GM21737 (cell line): ENCODE measurements around the gene RABL2B.
"Not testable (repeated sequence)": the region's sequence is repeated elsewhere in the genome, so short reads cannot be mapped to it uniquely, and the experiment has no call there.

Experiments
- ATAC-seq: cut with Tn5 transposase; IDR thresholded peaks from one replicate; pipeline ENCODE4 v1.9.1; 2021; ENCODE audit warnings: mild to moderate bottlenecking, moderate library complexity; ENCODE audit not compliant: unreplicated experiment

The RABL2B gene

DNA sequence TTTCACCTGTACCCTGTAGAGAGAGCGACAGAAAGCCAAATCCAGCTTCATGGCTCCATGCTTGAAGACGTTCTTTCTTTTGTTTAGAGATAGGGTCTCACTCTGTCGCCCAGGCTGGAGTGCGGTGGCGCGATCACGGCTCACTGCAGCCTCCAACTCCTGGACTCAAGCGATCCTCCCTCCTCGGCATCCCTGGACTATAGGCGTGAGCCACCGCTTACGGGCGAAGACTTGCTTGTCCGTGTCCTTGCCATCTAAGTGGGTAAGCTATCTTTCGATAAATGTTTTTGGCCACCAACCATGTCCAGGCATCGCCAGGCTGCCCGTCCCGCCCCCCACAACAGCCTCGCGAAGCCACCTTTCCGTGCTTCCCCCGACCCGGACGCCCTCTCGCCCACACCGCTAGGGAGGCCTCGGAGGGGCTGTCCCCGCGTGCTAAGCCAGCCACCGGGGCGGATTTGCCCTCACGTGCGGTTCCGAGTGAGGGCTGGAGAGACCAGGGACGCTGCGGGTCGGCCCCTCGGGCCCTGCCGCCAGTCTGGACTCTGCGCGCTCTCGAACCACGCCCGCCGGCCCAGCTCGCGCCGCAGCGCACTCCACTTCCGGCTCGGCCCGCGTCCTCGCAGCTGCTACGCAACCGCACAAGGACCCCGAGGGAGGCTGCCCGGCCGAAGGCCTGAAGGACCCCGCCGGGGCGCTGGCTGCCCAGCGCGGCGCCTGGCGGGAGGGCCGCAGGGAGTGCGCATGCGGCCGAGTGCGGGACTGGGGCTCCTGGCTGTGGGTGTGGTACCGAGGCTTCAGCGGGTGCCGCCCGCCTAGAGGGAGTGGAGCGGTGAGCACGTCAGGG, at the start of gene RABL2B:
TSS of gene RABL2B (minus strand) at position 604 of the 847 bp plus-strand sequence. CDS start 1,342 bp downstream, outside the sequence.
- peak; percentile 91 for ATAC-seq

DNA sequence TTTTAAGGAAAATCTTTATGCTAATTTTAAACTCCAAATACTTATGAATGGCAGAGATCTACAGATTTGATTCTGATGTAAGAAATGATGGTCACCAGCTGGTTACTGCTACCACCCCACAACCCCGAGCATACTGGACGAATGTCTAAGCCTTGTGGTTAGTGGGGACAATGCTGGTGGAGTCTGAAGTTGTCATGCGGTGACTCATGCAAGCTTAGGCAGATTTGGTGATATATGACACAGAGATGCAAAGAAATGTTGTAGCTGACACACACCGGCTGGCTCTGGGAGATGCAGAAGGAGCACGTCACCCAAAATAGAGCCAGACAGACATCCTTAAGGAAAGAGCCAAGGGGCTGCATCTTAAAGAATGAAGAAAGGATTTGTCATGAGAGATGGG, 3.5 kb upstream of the RABL2B start:
- ATAC-seq, result not testable (repeated sequence)

- not testable (repeated sequence) for ATAC-seq
Observed at GRCh38 chr22:50785289-50785688, 1.9 kb upstream of the RABL2B start.

DNA sequence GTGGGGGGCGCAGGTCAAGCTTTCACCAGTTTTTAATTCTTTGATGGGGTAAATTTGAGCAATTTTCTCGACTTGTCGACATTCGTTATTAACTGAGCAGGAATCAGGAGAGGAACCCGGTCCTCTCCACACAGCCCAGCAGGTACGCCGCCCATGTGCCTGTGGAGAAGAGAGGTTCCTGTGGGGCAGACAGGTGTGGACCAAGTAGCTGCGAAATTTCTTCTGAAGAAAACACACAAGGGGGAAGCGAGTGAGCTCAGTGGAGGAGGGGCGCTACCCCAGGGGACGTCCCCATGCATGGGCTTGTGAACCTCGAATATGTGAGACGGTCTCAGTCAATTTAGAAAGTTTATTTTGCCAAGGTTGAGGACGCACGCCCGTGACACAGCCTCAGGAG, 442 bp upstream of the RABL2B start:
- ATAC-seq, result peak; percentile 26

DNA sequence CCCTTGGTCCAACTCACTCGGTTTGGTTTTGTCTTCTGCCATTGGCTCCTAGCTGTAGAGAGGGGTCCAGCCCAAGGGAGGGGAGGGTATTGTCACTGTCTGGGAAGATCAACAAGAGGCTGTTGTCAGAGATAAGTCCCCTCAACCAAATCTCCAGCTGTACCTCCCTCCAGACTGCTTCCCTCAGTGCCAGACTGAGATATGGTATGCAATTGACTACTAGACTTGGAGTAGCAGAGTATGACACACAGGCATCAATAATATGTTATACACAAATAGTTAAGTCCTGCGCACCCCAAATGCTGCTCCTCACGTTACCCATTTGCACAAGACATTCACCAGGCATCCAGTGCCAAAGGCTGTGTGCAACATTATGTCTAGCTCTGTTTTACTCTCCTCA, 1.2 kb downstream of the RABL2B start:
- ATAC-seq, result not testable (repeated sequence)

DNA sequence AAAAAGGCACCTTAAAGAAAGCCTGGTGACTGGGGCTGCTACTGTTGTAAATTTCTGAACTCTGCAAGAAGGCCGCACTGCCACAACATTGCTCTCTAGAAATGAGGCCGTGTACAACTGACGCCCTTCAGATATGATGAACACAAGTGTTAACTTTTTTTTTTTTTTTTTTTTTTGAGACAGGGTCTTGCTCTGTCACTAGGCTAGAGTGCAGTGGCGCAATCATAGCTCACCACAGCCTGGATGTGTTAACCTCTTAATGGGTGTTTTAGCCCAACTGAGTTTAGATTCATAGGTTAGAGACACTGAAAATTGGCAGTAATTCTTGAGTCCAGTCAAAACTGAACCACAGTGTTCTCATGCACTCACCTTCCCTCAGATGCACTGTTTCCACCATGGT, 3.2 kb downstream of the RABL2B start:
- not testable (repeated sequence) for ATAC-seq

DNA sequence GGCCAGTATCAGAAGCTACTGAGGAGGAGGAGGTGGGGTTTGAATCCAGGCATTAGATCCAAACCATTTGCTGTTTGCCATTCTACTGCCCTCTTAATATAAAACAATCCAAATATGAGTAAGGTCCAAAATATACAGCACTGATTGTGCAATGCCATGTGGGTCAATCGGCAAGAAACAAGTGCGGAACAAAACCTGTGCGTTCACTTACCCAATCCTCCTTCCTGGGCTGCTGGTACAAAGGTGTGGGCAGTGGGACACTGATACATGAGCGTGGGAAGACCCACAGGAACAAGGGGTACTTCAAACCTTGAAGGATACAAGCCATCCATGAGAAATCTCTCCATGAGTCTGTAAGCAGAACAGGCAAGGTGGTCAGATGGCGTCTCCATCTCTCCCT, 5.8 kb downstream of the RABL2B start:
- ATAC-seq, result not testable (repeated sequence)

DNA sequence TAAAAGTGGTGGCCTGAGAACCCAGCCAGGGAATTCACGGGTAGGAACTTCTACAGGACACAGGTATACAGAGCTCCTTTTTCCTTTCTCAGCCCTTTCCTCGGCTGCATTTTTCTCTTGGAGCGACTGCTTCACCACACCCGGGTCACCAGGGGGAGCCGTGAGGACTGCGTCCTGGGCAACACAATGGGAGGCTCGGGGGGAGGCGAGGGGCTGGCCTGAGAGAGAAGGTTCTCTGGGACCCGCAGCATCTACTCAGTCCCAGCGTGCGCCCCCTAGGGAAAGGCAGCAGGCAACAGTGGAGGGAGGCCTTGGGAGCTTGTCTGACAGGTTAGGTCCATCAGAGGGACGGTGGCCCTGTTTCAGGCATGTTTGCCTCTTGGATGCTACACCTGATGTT, 8.3 kb downstream of the RABL2B start:
- not testable (repeated sequence) for ATAC-seq

GRCh38 chr22:50764288-50764687, 19.1 kb downstream of the RABL2B start:
- ATAC-seq, result not testable (repeated sequence)

GRCh38 chr22:50761829-50762228, 21.6 kb downstream of the RABL2B start:
- not testable (repeated sequence) for ATAC-seq

DNA sequence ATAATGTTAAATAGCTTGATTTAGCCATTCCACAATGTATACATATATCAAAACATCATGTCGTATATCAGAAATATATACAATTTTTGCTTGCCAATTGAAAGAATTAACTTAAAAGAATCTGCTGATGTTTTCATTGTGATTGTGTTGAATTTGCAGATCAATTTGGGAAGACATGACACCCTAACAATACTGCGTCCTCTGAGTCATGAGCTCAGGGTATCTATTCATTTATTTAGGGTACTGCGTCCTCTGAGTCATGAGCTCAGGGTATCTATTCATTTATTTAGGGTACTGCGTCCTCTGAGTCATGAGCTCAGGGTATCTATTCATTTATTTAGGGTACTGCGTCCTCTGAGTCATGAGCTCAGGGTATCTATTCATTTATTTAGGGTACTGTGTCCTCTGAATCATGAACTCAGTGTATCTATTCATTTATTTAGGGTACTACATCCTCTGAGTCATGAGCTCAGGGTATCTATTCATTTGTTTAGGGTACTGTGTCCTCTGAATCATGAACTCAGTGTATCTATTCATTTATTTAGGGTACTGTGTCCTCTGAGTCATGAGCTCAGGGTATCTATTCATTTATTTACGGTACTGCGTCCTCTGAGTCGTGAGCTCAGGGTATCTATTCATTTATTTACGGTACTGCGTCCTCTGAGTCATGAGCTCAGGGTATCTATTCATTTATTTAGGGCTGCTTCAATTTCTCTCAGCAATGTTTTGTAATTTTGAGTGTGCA, 23.7 kb downstream of the RABL2B start:
- not testable (repeated sequence) for ATAC-seq

DNA sequence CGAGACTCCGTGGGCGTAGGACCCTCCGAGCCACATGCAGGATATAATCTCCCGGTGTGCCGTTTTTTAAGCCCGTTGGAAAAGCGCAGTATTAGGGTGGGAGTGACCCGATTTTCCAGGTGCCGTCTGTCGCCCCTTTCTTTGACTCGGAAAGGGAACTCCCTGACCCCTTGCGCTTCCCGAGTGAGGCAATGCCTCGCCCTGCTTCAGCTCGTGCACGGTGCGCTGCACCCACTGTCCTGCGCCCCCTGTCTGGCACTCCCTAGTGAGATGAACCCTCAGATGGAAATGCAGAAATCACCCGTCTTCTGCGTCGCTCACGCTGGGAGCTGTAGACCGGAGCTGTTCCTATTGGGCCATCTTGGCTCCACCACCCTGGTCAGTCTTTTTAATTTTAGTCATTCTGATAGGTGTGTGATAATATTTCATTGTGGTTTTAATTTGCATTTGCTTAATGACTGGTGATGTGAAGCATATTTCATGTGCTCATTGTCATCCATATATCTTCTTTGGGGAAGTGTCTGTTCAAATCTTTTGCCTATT, 26.4 kb downstream of the RABL2B start:
- ATAC-seq, result not testable (repeated sequence)

DNA sequence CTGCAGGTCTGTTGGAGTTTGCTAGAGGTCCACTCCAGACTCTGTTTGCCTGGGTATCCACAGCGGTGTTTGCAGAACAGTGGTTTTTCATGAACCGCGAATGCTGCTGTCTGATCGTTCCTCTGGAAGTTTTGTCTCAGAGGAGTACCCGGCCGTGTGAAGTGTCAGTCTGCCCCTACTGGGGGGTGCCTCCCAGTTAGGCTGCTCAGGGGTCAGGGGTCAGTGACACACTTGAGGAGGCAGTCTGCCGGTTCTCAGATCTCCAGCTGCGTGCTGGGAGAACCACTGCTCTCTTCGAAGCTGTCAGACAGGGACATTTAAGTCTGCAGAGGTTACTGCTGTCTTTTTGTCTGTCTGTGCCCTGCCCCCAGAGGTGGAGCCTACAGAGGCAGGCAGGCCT, 27.0 kb downstream of the RABL2B start:
- not testable (repeated sequence) for ATAC-seq

GRCh38 chr22:50755251-50755650, 28.2 kb downstream of the RABL2B start:
- not testable (repeated sequence) for ATAC-seq

- ATAC-seq, result not testable (repeated sequence)
Observed at GRCh38 chr22:50749302-50750074, 33.9 kb downstream of the RABL2B start.

- not testable (repeated sequence) for ATAC-seq
Observed at GRCh38 chr22:50748630-50749029, 34.8 kb downstream of the RABL2B start.

DNA sequence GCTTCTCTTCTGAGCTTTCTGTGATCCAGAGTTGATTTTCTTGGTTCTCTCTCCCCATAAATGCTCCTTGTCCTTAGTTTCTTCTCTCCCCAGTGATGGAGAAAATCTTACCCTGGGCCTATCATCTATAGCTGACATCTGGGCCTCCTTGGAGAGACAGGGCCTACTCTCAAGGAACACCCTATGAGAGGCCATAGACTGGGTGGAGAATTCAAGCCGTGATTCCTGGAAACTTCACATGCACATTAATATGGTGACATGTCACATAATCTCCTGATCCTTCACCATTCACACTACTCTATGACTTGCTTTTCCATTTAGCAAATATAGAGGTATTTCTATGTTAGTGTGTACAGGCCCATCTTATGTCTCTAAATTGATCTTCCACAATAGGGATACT, 35.9 kb downstream of the RABL2B start:
- not testable (repeated sequence) for ATAC-seq

- ATAC-seq, result not testable (repeated sequence)
Observed at GRCh38 chr22:50744424-50744823, 39.0 kb downstream of the RABL2B start.

DNA sequence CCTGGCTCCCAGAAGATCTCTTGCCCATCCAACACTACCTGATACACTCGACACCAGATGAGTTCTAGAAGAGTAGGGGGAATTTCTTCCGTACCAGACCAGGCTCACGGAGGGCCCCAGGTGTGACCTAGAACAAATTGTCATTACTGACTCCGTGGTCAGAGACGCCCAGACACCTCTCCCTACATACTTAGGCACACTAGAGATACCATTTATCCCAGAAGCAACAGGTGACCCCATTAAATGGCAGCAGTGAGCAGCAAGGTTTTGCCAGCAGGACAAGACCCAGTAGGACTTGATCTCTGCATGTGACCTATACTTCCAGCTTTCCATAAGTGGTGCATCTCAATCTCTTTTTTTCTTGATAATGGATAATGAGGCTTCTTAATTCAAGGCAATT, 42.7 kb downstream of the RABL2B start:
- not testable (repeated sequence) for ATAC-seq

DNA sequence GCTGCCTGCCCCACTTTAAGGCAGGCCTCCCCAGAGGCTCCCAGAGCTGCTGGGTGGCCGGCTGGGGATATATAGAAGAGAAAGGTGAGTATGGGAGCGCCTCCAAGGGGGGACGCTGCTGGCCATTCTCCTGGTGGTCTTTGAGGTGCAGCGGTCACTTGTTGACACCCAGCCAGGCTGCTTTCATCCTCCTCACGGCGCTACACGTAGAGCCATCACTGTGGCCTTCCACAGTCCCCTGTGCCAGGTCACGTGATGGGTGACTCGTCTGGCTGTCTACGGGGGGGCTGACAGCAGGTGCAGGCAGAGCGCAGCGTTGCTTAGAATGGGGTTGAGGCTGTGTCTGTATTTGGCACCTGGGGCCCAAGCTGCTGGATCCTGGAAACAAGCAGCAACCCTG, 43.5 kb downstream of the RABL2B start:
- ATAC-seq, result no peak

GRCh38 chr22:50739279-50739691, 44.2 kb downstream of the RABL2B start:
- no peak for ATAC-seq
